Neural cell (in vitro differentiated cells): ENCODE measurements around the gene MRPS35. TPM values are rescaled to one million over a fixed set of nuclear protein-coding genes. Genes with fewer than 3 reads are reported as not detected.

Experiments
- H2AFZ ChIP-seq: fragments of 200-600, 300-800 bp; sonication (generic), shearing (Covaris generic); 2 replicates; pipeline ENCODE4 v1.6.0; 2014; ENCODE audit warnings: low read depth, mild to moderate bottlenecking, antibody characterized with exemption, low read length, moderate library complexity
- H3F3A ChIP-seq: fragments of 200-600 bp; shearing (Covaris generic); 2 replicates; pipeline ENCODE4 v1.6.1; 2016; ENCODE audit warnings: mild to moderate bottlenecking, moderate library complexity, mixed read lengths, antibody characterized with exemption, low read length; ENCODE audit not compliant: insufficient read depth, poor library complexity, severe bottlenecking
- H3K27ac ChIP-seq: fragments of 200-600, 300-800 bp; sonication (generic), shearing (Covaris generic); 2 replicates; pipeline ENCODE4 v1.5.1; 2014; ENCODE audit warnings: mild to moderate bottlenecking, low read length, moderate library complexity
- H3K27me3 ChIP-seq: fragments of 300-800, 200-600 bp; sonication (generic), shearing (Covaris generic); 2 replicates; pipeline ENCODE4 v1.6.0; 2014; ENCODE audit warnings: mild to moderate bottlenecking, low read depth, low read length, moderate library complexity; ENCODE audit not compliant: insufficient read depth
- H3K36me3 ChIP-seq: fragments of 300-800, 200-600 bp; sonication (generic), shearing (Covaris generic); 2 replicates; pipeline ENCODE4 v1.5.1; 2014; ENCODE audit warnings: mild to moderate bottlenecking, antibody characterized with exemption, low read length, moderate library complexity; ENCODE audit not compliant: insufficient read depth
- H3K4me2 ChIP-seq: fragments of 300-800, 200-600 bp; sonication (generic), shearing (Covaris generic); 2 replicates; pipeline ENCODE4 v1.6.0; 2014; ENCODE audit warnings: mild to moderate bottlenecking, low read length
- H3K4me3 ChIP-seq: fragments of 300-800, 200-600 bp; sonication (generic), shearing (Covaris generic); 2 replicates; pipeline ENCODE4 v1.5.1; 2014; ENCODE audit warnings: mild to moderate bottlenecking, low read length, moderate library complexity
- H3K79me2 ChIP-seq: fragments of 200-600 bp; shearing (Covaris generic); replicated peaks from 2 replicates; pipeline ENCODE4 v1.6.0; 2014; ENCODE audit warnings: mild to moderate bottlenecking, low read length, moderate library complexity; ENCODE audit not compliant: insufficient read depth
- H3K9ac ChIP-seq: fragments of 300-800, 200-600 bp; sonication (generic), shearing (Covaris generic); 2 replicates; pipeline ENCODE4 v1.6.1; 2016; ENCODE audit warnings: mild to moderate bottlenecking, low read length, mixed read lengths
- H3K9me2 ChIP-seq: fragments of 200-600 bp; shearing (Covaris generic); 2 replicates; pipeline ENCODE4 v1.6.1; 2016; ENCODE audit warnings: mild to moderate bottlenecking, low read length, mixed read lengths; ENCODE audit not compliant: insufficient read depth
- H3K9me3 ChIP-seq: fragments of 200-600, 300-800 bp; sonication (generic), shearing (Covaris generic); 2 replicates; pipeline ENCODE4 v1.6.1; 2016; ENCODE audit warnings: mild to moderate bottlenecking, mixed run types, low read length, moderate library complexity, mixed read lengths
- H4K20me1 ChIP-seq: fragments of 200-600 bp; shearing (Covaris generic); 2 replicates; pipeline ENCODE4 v1.6.1; 2016; ENCODE audit warnings: mild to moderate bottlenecking, mixed run types; ENCODE audit not compliant: insufficient read depth
- EP300 ChIP-seq: fragments of 450-650 bp; conservative IDR thresholded peaks from 2 replicates; pipeline ENCODE4 v1.6.1; 2014; ENCODE audit warnings: antibody characterized with exemption, mild to moderate bottlenecking, moderate library complexity; ENCODE audit not compliant: poor library complexity, severe bottlenecking
- EZH2 ChIP-seq: fragments of 200-600, 300-800 bp; shearing (Covaris generic), sonication (generic); IDR thresholded peaks from 2 replicates; pipeline ENCODE4 v1.6.1; 2014; ENCODE audit warnings: antibody characterized with exemption, low read length, borderline replicate concordance, mild to moderate bottlenecking; ENCODE audit not compliant: insufficient read depth, poor library complexity, severe bottlenecking
- MXI1 ChIP-seq: fragments of 450-650 bp; conservative IDR thresholded peaks from 2 replicates; pipeline ENCODE4 v1.6.1; 2014; ENCODE audit warnings: antibody characterized with exemption, mild to moderate bottlenecking; ENCODE audit not compliant: poor library complexity, severe bottlenecking
- POLR2AphosphoS5 ChIP-seq: IDR thresholded peaks from 2 replicates; pipeline ENCODE4 v1.6.1; 2012
- RAD21 ChIP-seq: fragments of 450-650 bp; conservative IDR thresholded peaks from 2 replicates; pipeline ENCODE4 v1.6.1; 2014; ENCODE audit warnings: antibody characterized with exemption, mild to moderate bottlenecking, moderate library complexity
- SMC3 ChIP-seq: fragments of 450-650 bp; conservative IDR thresholded peaks from 2 replicates; pipeline ENCODE4 v1.6.1; 2014; ENCODE audit warnings: antibody characterized with exemption, mild to moderate bottlenecking, moderate library complexity; ENCODE audit not compliant: poor library complexity
- TAF1 ChIP-seq: IDR thresholded peaks from 2 replicates; pipeline ENCODE4 v1.6.1; 2012; ENCODE audit warnings: low read depth
- polyA plus RNA-seq: library from polyadenylated mRNA; depleted of rRNA; stranded (reverse); fragments of >200 nt; gene quantifications from 2 replicates; pipeline ENCODE4 v1.2.3, GENCODE V29; 2014
- TF ChIP-seq, protein P1 (sequence below): fragments of 450-650 bp; IDR thresholded peaks from 2 replicates; pipeline ENCODE4 v1.5.1; 2014; ENCODE audit warnings: antibody characterized with exemption, mild to moderate bottlenecking, moderate library complexity; ENCODE audit not compliant: poor library complexity, severe bottlenecking
- TF ChIP-seq, protein P2 (sequence below): IDR thresholded peaks from 2 replicates; pipeline ENCODE4 v1.6.1; 2012; ENCODE audit warnings: borderline replicate concordance

The MRPS35 gene
- polyA plus RNA-seq, 1 donor from 2014 or later = 105 TPM

DNA sequence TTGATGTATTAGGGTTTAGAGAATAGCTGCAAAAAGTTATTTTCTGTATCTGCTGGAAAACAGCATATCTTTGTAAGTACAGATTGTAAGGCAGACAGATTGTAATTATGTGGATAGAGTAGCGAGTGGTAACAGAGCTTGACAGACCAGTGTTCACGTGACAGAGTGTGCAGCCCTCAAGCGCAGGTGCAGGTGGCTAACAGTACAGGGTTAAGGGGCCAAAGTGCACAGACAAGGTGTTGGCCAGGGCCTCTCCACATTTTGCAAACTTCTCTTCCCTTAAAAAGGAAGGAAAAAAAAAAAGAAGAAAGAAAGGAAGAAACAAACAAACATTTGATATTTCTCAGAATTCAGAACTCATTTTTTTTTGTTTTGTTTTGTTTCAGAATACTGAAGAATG is 44.2 kb downstream of the MRPS35 start:
- Histone ChIP-seq H3K9me2 (no peaks in the 10 kb centered on the region), H2AFZ (no peak overlapping the region), H3K9ac (no peak overlapping the region), H3K36me3 (no peaks in the 10 kb centered on the region), H3K9me3 (no peaks in the 10 kb centered on the region), H3K79me2 (no peaks in the 10 kb centered on the region), H3K4me2 (no peak overlapping the region), H3K4me3 (no peak overlapping the region), H3K27ac (no peak overlapping the region), H3F3A (no peaks in the 10 kb centered on the region), H4K20me1 (no peaks in the 10 kb centered on the region), H3K27me3 (no peaks in the 10 kb centered on the region)
- TF ChIP-seq TAF1 (no peak), POLR2AphosphoS5 (no peak)
- TF ChIP-seq, protein P1, sequence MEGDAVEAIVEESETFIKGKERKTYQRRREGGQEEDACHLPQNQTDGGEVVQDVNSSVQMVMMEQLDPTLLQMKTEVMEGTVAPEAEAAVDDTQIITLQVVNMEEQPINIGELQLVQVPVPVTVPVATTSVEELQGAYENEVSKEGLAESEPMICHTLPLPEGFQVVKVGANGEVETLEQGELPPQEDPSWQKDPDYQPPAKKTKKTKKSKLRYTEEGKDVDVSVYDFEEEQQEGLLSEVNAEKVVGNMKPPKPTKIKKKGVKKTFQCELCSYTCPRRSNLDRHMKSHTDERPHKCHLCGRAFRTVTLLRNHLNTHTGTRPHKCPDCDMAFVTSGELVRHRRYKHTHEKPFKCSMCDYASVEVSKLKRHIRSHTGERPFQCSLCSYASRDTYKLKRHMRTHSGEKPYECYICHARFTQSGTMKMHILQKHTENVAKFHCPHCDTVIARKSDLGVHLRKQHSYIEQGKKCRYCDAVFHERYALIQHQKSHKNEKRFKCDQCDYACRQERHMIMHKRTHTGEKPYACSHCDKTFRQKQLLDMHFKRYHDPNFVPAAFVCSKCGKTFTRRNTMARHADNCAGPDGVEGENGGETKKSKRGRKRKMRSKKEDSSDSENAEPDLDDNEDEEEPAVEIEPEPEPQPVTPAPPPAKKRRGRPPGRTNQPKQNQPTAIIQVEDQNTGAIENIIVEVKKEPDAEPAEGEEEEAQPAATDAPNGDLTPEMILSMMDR = no peak

DNA sequence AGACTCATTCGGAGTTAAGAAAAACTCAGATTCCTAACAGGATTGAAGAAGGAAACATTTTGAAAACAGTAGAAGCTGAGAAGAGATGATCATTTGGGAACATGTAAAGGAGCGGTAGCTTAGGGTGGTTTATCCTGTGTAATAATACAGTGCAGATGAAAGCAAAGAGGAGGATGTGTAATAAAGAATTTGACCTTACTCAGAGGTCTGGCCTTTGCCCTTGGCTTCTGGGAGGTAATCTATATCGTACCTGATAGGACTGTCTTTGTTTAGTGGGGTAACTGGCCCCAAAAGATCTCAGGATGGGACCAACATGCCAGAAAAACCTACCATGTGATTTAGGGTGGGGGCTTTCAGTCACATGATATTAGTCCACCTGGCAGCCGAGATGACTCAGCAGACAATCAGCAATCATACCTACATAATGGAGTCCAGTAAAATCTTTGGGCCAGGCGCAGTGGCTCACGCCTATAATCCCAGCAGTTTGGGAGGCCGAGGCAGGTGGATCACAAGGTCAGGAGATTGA is 46.1 kb downstream of the MRPS35 start:
- Histone ChIP-seq H3K4me3 (no peak overlapping the region), H2AFZ (no peak overlapping the region), H3K9ac (no peak overlapping the region), H3K36me3 (no peaks in the 10 kb centered on the region), H3K9me2 (no peaks in the 10 kb centered on the region), H4K20me1 (no peaks in the 10 kb centered on the region), H3K79me2 (no peaks in the 10 kb centered on the region), H3F3A (no peaks in the 10 kb centered on the region), H3K4me2 (no peak overlapping the region), H3K27ac (no peak overlapping the region), H3K27me3 (no peaks in the 10 kb centered on the region), H3K9me3 (no peaks in the 10 kb centered on the region)
- TF ChIP-seq MXI1 (no peak), EP300 (no peak), SMC3 (no peak), EZH2 (no peak), POLR2AphosphoS5 (no peak), TAF1 (no peak), RAD21 (no peak)
- TF ChIP-seq, protein P1 = no peak
- TF ChIP-seq, protein P2, sequence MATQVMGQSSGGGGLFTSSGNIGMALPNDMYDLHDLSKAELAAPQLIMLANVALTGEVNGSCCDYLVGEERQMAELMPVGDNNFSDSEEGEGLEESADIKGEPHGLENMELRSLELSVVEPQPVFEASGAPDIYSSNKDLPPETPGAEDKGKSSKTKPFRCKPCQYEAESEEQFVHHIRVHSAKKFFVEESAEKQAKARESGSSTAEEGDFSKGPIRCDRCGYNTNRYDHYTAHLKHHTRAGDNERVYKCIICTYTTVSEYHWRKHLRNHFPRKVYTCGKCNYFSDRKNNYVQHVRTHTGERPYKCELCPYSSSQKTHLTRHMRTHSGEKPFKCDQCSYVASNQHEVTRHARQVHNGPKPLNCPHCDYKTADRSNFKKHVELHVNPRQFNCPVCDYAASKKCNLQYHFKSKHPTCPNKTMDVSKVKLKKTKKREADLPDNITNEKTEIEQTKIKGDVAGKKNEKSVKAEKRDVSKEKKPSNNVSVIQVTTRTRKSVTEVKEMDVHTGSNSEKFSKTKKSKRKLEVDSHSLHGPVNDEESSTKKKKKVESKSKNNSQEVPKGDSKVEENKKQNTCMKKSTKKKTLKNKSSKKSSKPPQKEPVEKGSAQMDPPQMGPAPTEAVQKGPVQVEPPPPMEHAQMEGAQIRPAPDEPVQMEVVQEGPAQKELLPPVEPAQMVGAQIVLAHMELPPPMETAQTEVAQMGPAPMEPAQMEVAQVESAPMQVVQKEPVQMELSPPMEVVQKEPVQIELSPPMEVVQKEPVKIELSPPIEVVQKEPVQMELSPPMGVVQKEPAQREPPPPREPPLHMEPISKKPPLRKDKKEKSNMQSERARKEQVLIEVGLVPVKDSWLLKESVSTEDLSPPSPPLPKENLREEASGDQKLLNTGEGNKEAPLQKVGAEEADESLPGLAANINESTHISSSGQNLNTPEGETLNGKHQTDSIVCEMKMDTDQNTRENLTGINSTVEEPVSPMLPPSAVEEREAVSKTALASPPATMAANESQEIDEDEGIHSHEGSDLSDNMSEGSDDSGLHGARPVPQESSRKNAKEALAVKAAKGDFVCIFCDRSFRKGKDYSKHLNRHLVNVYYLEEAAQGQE = no peak
